ENCODE results near the gene MUC22.

DNA sequence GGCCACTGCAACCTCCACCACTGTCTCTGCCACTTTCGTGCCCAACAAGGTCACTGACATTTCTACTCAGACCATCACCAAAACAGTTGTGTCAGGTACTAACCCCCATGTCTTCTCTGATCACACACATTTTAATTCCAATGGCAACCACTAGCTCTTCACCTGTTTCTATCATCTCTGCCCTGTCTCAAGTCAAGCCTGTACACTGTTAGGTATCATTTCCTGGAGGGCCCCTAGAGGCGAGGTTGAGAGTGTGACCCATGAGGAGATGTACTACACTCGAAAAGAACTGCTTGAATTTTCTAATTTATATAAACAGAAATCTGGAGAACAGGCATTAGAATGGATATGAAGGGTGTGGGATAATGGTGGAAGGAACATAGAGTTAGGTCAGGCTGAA, 44.1 kb upstream of the MUC22 start:
- TF ChIP-seq, protein P1, sequence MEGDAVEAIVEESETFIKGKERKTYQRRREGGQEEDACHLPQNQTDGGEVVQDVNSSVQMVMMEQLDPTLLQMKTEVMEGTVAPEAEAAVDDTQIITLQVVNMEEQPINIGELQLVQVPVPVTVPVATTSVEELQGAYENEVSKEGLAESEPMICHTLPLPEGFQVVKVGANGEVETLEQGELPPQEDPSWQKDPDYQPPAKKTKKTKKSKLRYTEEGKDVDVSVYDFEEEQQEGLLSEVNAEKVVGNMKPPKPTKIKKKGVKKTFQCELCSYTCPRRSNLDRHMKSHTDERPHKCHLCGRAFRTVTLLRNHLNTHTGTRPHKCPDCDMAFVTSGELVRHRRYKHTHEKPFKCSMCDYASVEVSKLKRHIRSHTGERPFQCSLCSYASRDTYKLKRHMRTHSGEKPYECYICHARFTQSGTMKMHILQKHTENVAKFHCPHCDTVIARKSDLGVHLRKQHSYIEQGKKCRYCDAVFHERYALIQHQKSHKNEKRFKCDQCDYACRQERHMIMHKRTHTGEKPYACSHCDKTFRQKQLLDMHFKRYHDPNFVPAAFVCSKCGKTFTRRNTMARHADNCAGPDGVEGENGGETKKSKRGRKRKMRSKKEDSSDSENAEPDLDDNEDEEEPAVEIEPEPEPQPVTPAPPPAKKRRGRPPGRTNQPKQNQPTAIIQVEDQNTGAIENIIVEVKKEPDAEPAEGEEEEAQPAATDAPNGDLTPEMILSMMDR (IDR thresholded peaks at IDR 0.05): no peak
- TF ChIP-seq RCOR1 (IDR thresholded peaks at IDR 0.05; ENCODE audit: low read depth, low read length) (no peak), MYC (IDR thresholded peaks at IDR 0.05; ENCODE audit: borderline replicate concordance, low read length) (no peak), RFX5 (IDR thresholded peaks at IDR 0.05) (no peak), FOSL2 (IDR thresholded peaks at IDR 0.05) (no peak), FOSL2 (CRISPR knock-in tag; IDR thresholded peaks at IDR 0.05) (no peak), KDM1A (IDR thresholded peaks at IDR 0.05; ENCODE audit: low read depth) (no peak), HOXB5 (CRISPR knock-in tag; IDR thresholded peaks at IDR 0.05) (no peak), POLR2AphosphoS2 (conservative IDR thresholded peaks at IDR 0.05; ENCODE audit: low read length) (no peak), CBX8 (IDR thresholded peaks at IDR 0.05) (no peak), CEBPB (IDR thresholded peaks at IDR 0.05) (no peak), SMC3 (IDR thresholded peaks at IDR 0.05) (no peak)
- TF ChIP-seq, protein P2, sequence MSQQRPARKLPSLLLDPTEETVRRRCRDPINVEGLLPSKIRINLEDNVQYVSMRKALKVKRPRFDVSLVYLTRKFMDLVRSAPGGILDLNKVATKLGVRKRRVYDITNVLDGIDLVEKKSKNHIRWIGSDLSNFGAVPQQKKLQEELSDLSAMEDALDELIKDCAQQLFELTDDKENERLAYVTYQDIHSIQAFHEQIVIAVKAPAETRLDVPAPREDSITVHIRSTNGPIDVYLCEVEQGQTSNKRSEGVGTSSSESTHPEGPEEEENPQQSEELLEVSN (IDR thresholded peaks at IDR 0.05; ENCODE audit: borderline replicate concordance, low read depth): no peak
- TF ChIP-seq, protein P3, sequence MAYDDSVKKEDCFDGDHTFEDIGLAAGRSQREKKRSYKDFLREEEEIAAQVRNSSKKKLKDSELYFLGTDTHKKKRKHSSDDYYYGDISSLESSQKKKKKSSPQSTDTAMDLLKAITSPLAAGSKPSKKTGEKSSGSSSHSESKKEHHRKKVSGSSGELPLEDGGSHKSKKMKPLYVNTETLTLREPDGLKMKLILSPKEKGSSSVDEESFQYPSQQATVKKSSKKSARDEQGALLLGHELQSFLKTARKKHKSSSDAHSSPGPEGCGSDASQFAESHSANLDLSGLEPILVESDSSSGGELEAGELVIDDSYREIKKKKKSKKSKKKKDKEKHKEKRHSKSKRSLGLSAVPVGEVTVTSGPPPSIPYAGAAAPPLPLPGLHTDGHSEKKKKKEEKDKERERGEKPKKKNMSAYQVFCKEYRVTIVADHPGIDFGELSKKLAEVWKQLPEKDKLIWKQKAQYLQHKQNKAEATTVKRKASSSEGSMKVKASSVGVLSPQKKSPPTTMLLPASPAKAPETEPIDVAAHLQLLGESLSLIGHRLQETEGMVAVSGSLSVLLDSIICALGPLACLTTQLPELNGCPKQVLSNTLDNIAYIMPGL (CRISPR knock-in tag; IDR thresholded peaks at IDR 0.05; ENCODE audit: borderline replicate concordance): no peak

Data from A549 (cell line).